GM18511 (cell line): ENCODE results near the gene HS1BP3.
A peak's percentile ranks its signal among the peaks of the same experiment; 100 is the strongest.

Experiments
- ATAC-seq: cut with Tn5 transposase; IDR thresholded peaks from one replicate; pipeline ENCODE4 v1.9.1; 2021; ENCODE audit warnings: mild to moderate bottlenecking, moderate library complexity; ENCODE audit not compliant: unreplicated experiment

HS1BP3 gene

GRCh38 chr2:20664431-20665242, 13.7 kb upstream of the HS1BP3 start:
- ATAC-seq = no peak

DNA sequence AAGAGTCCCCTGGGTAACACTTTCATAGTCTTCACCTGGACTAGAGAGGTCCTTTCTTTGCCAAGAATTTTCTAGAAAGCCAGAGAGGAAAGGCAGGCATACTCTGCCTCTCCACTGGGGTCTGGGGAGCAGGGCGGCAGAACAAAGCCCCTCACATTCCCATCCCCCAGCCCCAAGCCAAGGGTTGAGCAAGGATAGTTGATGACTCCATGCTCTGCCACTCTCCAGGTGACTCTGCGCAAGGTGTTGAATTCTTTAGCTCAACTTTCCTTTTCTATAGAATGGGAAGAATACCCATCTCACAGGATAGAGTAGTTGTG, 13.1 kb upstream of the HS1BP3 start:
- ATAC-seq = no peak

DNA sequence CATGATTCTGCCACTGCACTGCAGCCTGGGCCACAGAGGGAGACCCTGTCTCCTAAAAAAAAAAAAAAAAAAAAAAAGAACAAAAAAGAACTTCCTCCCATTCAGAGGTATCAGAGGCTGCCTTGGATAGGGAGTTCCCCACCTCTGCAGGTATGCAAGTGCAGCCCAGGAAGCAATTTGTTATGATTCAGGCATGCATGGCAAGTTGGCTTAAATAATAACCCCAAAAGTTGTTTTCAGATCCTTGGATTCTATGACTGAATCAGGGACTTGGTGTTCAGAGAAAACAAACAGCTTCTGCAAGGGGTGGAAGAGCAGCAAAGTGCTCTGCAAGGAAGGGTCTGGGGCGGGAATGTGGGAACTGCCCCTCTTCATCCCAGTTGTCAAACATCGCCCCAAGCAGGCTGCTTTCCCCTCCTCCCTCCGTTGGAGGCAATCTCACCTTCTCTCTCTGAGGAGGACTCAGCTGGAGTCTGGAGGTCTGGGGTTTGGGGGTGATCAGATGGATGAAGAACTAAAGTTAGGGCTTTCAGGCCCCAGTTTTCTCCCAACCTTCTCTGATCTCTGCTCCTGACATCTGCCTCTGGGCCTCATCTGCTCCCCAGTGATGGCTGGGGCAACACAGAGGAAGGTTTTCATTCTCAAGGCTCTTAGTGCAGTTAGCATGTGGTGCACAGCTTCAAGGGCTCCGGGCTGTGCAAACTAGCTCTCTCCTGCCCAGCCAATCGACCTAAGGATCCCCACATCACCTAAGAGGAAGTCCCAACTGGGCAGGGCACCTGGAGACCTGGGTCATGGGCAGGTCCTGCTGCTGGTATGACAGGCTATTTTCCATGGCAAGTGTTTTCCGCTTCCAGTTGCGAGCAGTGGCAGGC, 12.5 kb upstream of the HS1BP3 start:
- no peak for ATAC-seq

GRCh38 chr2:20662308-20662937, 11.5 kb upstream of the HS1BP3 start:
- ATAC-seq = no peak

DNA sequence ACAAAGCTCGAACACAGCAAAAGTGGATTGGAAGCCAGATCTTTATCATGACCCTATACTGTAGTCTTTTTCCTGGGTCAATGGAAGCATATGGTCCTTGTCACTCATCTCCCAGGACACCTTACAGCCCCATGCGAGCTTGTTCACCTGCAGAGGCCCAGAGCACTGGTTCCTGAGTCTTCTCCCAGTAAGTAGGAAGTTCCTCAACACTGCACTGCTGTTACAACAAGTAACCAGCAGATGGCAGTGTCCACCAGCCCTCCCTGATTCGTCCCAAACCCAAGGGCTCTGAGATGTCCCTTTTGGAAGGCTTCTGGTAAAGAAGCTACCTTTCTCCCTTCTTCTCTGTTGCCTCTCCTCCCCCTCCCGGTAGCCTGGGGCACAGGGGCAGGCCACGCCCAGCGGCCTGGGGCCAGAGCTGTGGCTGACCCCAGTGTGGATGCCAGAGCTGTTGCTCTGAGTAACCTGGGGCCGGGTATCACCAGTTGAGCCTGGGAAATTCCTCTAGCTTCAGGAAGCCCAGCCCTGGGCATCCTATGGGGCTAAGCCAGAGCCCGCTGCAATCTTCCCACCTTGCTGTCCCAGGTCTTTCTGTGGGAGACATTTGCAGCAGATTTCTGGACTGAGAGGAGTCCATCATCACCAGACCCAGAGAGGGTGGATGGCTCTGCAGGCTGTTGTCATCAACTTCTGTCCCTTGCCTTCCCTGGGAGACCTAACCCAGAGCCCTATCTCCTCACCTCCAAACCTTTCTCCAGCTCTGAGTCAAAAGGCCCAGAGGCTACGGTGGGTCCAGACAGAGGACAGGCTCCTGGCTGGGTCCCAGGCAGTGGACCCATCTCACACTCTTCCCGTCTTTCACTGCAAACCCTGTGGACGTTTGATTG, 10.8 kb upstream of the HS1BP3 start:
- peak; percentile 61 for ATAC-seq

GRCh38 chr2:20660506-20661420, 9.9 kb upstream of the HS1BP3 start:
- no peak for ATAC-seq

DNA sequence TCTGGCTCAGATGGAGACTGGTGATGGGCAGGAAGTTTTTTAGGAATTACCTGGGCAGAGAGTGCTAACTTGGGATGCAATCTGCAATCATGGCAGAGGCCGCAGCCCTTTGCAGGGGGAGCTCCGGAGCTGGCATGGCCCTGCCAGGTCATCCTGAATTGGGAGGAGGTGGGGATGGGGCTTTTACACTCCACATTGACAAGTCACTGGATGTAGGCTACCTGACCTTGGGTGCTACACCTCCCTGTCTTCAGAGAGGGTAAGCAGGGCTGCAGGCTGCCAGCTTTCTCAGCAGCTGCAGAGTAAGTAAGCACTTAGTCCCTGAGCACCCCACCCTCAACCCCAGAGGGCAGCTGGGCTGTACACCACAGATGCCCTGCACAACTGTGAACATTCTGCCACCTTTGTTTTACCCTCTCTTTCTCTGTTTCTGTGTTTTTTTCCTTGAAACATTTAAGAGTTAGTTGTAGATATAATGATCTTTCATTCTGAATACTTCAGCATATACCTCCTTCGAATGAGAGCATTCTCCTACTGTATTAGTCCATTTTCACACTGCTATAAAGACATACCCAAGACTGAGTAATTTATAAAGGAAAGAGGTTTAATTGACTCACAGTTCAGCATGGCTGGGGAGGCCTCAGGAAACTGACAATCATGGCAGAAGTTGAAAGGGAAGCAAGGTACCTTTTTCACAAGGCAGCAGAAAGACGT, 6.8 kb upstream of the HS1BP3 start:
- no peak for ATAC-seq

DNA sequence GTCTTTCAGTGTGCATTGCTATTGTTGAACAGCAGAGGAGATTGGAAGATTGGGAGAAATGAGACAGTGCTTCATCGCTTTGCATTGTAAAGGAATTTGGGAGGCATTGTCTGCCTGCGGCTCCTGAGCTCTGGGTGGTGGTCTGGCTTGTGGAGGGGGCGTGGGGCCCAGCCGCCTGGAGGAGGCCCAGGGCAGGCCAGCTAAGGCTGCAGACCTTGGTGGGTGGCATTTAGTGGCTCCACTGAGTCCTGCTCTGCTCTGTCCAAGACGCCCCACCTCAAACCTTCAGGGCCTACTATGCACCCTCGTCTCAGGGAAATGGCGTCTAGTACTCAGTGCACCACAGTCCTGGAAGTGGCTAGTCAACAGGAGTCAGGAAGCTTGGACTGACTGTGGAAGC, 5.7 kb upstream of the HS1BP3 start:
- ATAC-seq = no peak

- no peak for ATAC-seq
These were observed 3.6 kb upstream of the HS1BP3 start for GRCh38 chr2:20654535-20654813.

- ATAC-seq = no peak
These were observed 3.0 kb upstream of the HS1BP3 start for GRCh38 chr2:20653695-20654534.

DNA sequence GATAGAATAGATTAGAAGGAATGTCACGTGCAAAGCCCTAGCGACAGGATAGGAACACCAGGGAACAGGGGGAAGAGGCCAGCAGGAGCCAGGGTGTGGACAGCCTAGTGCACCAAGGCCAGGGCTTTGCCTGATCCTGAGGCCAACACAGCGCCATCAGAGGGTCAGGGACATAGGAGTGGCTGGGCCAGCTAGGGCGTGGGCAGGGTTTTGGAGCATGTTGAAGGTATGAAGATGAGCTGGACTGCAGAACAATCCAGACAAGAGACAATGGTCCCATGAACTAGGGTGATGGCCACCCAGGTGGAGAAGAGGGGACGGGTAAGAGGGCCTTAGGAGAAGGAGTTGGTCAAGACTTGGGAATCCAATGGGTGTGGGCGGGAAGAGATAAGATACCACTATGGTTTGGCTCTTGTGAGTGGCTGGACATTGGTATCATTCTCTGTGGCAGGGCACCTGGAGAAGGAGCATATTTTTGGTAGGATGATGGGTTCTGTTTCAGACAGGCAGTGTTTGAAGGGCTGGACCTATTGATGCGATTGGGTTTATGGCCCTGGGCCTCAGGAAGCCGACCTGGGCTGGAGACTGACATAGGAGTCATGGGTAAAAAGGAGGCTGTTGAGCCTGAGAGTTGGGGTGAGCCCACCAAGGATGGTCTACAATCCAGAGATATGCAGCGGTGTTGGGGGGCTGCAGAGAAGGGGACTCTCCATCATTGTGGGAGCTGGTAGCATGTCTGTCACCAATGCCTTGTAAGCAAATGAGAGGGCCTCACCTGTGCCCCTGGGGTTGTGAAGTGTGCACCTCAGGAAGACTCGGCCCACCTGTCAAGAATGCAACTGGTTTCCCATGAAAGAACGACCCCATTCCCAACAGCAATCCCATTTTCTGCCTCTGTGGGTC, 2.0 kb upstream of the HS1BP3 start:
- no peak for ATAC-seq

DNA sequence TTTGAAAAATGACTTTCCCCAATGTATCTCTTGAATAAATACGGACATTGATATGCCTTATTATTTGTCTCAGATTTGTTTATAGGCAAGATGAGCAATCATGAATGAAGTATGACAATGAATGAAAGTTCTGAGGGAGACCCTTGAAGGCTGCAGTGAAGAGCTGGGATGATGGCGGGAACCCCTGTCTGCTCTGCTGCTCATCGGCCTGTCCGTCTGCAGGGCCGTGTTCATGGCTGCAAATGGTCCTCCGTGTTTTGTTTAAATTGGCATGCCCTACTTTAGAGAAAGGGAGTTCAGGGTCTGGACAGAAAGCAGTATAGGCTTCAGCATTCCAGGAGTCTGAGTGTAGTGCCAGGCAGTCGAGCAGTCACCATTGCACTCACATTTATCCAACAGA, 1.2 kb upstream of the HS1BP3 start:
- no peak for ATAC-seq

DNA sequence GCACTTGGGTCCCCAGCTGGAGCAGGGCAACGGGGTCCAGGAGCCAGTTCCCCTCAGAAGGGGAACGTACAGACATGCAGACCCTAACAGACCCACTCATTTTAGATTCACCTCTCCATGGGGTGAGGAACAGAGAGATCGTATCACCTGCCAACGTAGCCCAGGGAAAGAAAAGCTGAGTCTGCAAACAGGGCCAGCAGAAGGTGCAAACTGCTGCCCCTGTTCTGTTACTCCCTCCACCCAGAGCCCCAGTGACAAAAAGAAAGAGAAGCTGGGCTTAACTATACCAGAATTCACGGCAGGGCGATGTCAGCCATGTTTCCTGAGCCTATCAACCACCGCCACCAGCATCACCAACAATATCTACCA, 817 bp upstream of the HS1BP3 start:
- ATAC-seq = no peak

DNA sequence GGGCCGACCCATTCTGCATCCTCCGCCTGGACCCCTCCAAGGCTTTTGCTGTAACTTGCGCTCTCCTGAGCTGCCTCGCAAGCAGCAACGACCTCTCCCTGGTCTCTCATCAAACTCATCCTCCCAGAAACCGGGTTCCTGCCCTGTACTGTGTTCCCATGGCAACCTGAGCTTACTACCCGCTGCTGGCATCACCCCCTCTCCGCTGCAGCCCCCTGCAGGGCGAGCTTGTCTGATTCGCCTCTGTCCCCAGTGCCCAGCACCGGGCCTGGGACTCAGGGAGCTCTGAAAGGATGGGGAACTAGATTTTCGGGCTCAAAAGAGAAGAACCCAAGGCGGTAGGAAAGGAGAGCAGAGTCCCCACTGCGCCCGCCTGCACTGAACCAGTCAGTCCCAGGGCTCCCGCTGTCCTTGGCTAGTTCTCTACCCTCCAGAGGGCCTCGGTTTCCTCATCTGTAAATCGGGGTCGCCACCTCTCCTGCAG, 463 bp downstream of the HS1BP3 start:
- peak; percentile 27 for ATAC-seq

- no peak for ATAC-seq
These were observed 922 bp downstream of the HS1BP3 start for GRCh38 chr2:20649976-20650375.

DNA sequence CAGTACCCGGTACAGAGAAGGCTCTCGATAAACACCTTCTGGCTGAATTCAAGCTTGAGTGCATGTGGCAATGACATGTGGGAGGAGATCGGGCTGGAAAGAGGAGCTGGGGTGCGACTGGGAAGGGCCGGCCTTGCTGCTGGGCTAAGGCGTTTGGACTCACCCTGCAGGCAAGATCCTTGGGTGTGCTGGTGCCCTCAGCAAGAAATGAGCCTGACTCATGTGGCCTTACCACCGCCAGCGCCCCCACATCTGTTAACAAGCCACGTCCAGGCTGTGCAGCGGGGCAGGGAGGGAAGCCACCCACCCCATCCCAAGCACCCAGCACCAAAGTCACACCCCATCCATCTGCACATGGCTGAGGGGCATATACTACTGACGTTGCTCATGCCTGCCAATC, 1.3 kb downstream of the HS1BP3 start:
- ATAC-seq = no peak

DNA sequence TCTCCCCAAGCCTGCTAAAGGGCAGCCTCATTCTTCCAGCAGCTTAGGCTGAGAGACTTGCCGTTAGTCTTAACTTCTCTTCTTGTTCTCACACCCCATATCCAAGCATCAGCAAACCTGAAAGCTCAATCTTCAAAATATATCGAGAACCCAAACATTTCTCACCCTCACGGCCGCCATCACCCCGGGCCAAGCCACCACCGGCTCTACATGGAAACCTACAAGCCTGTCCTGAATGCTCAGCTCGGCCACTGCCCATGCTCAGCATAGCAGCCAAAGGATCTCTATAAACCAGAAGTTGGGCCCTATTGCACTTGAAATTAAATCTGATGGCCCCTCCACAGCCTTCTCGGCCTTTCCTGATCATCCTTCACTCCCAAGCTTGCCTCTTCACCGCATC, 2.1 kb downstream of the HS1BP3 start:
- ATAC-seq = no peak
